Liver (tissue), 2 donors: ENCODE data around the gene TBC1D4.

Experiments
- CTCF ChIP-seq: fragments of 150-350 bp; IDR thresholded peaks from 2 replicates; pipeline ENCODE4 v1.5.1; 2017; ENCODE audit warnings: improper control_type of control experiment, low read depth, low read length; ENCODE audit not compliant: missing input control
- FOXA1 ChIP-seq: IDR thresholded peaks from 2 replicates; pipeline ENCODE4 v1.6.1; 2016; ENCODE audit warnings: antibody characterized with exemption
- donor health status: healthy.

GRCh38 chr13:75399168-75399878 lies 82.6 kb downstream of the TBC1D4 start:
- no peak for TF ChIP-seq FOXA1
- no peak for TF ChIP-seq CTCF
